Measurements from ENCODE around the gene SLC3A2. TPM values are rescaled to one million over a fixed set of nuclear protein-coding genes. Genes with fewer than 3 reads are reported as not detected.
"Not testable (repeated sequence)": the region's sequence is repeated elsewhere in the genome, so short reads cannot be mapped to it uniquely, and the experiment has no call there.

Gene SLC3A2
- total RNA-seq, 1 donor from 2014 or later = 255 TPM

DNA sequence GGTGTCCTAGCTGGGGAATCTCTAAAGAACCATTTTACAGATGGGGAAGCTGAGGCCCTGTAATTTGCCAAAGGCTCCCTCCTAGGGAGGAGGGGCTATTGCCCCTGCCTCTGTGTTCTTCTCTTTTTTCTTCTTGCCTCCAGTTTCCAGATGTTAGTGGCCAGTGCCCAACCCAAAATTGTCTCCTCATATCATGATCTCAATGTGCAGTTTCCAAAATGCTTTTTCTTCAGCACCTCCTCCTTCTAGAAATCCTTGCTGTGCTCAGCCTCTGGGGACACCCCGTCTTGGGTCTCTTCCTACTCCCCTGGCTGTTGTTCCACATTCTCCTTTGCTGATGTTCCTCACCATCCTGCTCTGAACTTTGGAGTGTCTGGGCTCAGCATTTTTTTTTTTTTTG lies 50.0 kb downstream of the SLC3A2 start:
- peaks cover 8% of the 10 kb centered on the region for H3K4me1 ChIP-seq
- peaks cover 28% of the 10 kb centered on the region for H3K27me3 ChIP-seq
- no peak for TF ChIP-seq CTCF (IDR thresholded peaks at IDR 0.05)
- no peaks in the 10 kb centered on the region for H3K36me3 ChIP-seq
- DNase-seq = no peak
- H3K4me3 ChIP-seq = no peak overlapping the region
- no peak overlapping the region for H3K27ac ChIP-seq
- H3K9me3 ChIP-seq = no peaks in the 10 kb centered on the region
- no peak for ATAC-seq
- intact Hi-C loops (cut with DNase I) = no loop called here

DNA sequence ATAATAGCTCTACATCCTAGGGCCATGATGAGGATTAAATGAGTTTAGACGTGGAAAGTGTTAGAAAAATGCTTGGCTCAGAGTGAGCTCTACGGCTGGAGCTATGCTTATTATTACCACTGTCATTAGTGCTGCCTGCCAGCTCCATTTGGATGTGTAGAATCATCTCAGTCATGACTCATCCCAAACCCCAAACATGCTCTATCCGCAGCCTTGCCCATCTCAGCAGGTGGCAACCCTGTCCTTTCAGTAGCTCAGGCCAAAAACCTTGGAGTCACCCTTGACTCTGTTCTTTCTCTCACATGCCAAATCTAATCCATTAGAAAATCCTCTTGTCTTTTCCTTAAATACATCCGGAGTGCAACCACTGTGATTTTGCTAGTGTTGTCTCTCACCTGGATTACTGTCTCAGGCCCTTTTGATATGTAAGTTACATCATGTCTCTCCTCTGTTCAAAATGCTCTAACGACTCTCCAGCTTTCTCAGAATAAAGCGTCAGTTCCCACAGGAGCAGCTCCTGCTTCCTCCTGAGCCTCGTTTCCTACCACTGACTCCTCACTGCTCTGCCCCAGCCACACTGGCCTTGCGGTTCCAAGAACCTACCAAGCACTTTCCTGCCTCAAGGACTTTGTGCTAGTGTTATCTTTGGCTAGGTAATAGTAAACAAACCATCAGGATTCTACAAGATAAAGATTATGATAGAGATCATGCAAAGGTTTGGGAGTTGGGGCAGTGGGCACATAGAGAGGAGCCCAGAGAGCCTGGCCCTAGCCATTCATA lies 51.0 kb downstream of the SLC3A2 start:
- Histone ChIP-seq H3K4me3 (no peak overlapping the region), H3K27me3 (peaks cover 17% of the 10 kb centered on the region), H3K27ac (no peak overlapping the region), H3K9me3 (no peaks in the 10 kb centered on the region), H3K36me3 (no peaks in the 10 kb centered on the region), H3K4me1 (no peaks in the 10 kb centered on the region)
- DNase-seq (no peak), ATAC-seq (no peak)
- intact Hi-C loops (cut with DNase I) = no loop called here
- TF ChIP-seq CTCF (IDR thresholded peaks at IDR 0.05) = no peak

DNA sequence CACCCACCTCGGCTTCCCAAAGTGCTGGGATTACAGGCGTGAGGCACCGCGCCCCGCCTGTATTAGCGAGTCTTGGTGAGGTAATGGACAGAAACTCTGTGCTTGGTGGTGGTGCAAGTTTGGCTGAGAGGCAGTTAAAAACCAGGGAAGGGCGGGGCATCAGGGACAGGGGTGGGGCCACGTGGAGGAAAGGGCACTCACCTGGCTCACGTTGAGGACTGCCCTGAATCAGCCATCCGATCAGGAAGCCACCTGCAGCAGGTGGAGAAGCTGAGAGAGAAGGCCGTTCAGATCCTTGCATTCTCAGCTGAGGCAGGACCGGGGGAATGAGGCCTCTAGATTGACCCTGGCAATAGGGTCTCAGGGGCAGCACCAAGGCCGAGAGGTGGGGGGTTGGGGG lies 52.6 kb downstream of the SLC3A2 start:
- ATAC-seq = no peak
- no peaks in the 10 kb centered on the region for H3K9me3 ChIP-seq
- H3K4me1 ChIP-seq = no peaks in the 10 kb centered on the region
- H3K36me3 ChIP-seq = no peaks in the 10 kb centered on the region
- H3K27ac ChIP-seq = no peak overlapping the region
- peaks cover 1% of the 10 kb centered on the region for H3K27me3 ChIP-seq
- intact Hi-C loops (cut with DNase I) = no loop called here
- DNase-seq = no peak
- H3K4me3 ChIP-seq = no peak overlapping the region
- no peak for TF ChIP-seq CTCF (IDR thresholded peaks at IDR 0.05)

- TF ChIP-seq CTCF (IDR thresholded peaks at IDR 0.05) = no peak
- ATAC-seq = peak; percentile 27
- no peak for DNase-seq
- Histone ChIP-seq H3K4me1 (no peaks in the 10 kb centered on the region), H3K9me3 (no peaks in the 10 kb centered on the region), H3K4me3 (no peak overlapping the region), H3K27ac (no peak overlapping the region), H3K36me3 (no peaks in the 10 kb centered on the region), H3K27me3 (no peaks in the 10 kb centered on the region)
- intact Hi-C loops (cut with DNase I) = no loop called here
Measured at GRCh38 chr11:62933750-62934495, 53.2 kb downstream of the SLC3A2 start.

GRCh38 chr11:62934496-62934785 lies 53.7 kb downstream of the SLC3A2 start:
- H3K4me3 ChIP-seq = no peak overlapping the region
- ATAC-seq = no peak

DNA sequence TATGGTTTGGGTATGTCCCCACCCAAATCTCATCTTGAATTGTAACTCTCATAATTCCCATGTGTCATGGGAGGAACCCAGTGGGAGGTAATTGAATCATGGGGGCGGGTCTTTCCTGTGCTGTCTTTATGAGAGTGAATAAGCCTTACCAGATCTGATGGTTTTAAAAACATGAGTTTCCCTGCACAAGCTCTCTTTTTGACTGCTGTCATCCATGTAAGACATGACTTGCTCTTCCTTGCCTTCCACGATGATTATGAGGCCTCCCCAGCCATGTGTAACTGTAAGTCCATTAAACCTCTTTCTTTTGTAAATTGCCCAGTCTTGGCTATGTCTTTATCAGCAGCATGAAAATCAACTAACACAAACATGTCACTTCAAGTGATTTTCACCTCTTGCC lies 56.8 kb downstream of the SLC3A2 start:
- ATAC-seq; DNase-seq; H3K4me1 ChIP-seq; H3K9me3 ChIP-seq; H3K4me3 ChIP-seq; H3K27me3 ChIP-seq; intact Hi-C loops (cut with DNase I); H3K36me3 ChIP-seq; H3K27ac ChIP-seq: not testable (repeated sequence)

More at GRCh38 chr11:62934496-62934785, 53.7 kb downstream of the SLC3A2 start:
- DNase-seq = no peak
- Histone ChIP-seq H3K9me3 (no peaks in the 10 kb centered on the region), H3K36me3 (no peaks in the 10 kb centered on the region), H3K27me3 (no peaks in the 10 kb centered on the region), H3K27ac (no peak overlapping the region), H3K4me1 (no peaks in the 10 kb centered on the region)
- intact Hi-C loops (cut with DNase I) = no loop called here
- TF ChIP-seq CTCF (IDR thresholded peaks at IDR 0.05) = no peak

Measured in upper lobe of right lung (tissue), 1 donor.